Gastroesophageal sphincter (tissue), 3 donors: Measurements from ENCODE around the gene LDLRAP1.

ENCODE experiments used
- POLR2A ChIP-seq, 2 donors: fragments of 450-650 bp; IDR thresholded peaks; one replicate each; pipeline ENCODE4 v1.6.1; 2017; ENCODE audit warnings: antibody characterized with exemption in 2 of 2, mild to moderate bottlenecking in 2 of 2, moderate library complexity in 1 of 2
- TF ChIP-seq, protein P1 (sequence below), 4 experiments: fragments of 200-600 bp in 2 of 4; fragments of 450-650 bp in 2 of 4; sonication (generic) in 1 of 4; IDR thresholded peaks; one replicate each; pipeline ENCODE4 v1.5.1; 2017 to 2019; ENCODE audit warnings: antibody characterized with exemption in 4 of 4, mild to moderate bottlenecking in 2 of 4, moderate library complexity in 2 of 4

DNA sequence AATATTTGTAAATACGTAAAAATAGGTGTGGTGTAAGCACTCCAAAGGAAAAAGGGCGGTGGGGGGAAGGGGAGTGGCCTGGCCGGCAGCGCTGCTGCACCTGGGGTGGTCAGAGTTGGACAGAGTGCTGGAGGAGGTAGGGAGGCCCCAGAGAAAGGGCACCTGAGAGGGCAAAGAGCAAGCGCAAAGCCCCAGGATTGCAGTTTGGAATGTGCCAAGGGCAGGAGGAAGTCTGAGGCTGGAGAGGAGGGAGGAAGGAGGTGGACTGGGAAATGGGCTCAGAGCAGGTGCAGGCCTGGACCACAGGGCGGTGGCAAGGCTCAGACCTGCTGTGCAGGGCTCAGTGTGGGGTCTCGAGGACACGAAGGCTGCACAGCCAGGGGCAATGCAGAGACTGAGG, 30.6 kb downstream of the LDLRAP1 start:
- no peak for TF ChIP-seq POLR2A (IDR thresholded peaks at IDR 0.05)
- TF ChIP-seq, protein P1, sequence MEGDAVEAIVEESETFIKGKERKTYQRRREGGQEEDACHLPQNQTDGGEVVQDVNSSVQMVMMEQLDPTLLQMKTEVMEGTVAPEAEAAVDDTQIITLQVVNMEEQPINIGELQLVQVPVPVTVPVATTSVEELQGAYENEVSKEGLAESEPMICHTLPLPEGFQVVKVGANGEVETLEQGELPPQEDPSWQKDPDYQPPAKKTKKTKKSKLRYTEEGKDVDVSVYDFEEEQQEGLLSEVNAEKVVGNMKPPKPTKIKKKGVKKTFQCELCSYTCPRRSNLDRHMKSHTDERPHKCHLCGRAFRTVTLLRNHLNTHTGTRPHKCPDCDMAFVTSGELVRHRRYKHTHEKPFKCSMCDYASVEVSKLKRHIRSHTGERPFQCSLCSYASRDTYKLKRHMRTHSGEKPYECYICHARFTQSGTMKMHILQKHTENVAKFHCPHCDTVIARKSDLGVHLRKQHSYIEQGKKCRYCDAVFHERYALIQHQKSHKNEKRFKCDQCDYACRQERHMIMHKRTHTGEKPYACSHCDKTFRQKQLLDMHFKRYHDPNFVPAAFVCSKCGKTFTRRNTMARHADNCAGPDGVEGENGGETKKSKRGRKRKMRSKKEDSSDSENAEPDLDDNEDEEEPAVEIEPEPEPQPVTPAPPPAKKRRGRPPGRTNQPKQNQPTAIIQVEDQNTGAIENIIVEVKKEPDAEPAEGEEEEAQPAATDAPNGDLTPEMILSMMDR (IDR thresholded peaks at IDR 0.05), result no peak
